K562 (cell line): ENCODE results near the gene IGF2BP3. TPM values are rescaled to one million over a fixed set of nuclear protein-coding genes. Genes with fewer than 3 reads are reported as not detected.

Source experiments
- ATAC-seq: fragments of 200-7000 bp; cut with Tn5 transposase; 3 replicates; pipeline ENCODE4 v1.9.1; 2020; ENCODE audit warnings: moderate library complexity
- BruUV-seq: library from RNA; stranded (reverse); fragments of 400-500 nt; replicated peaks from 2 replicates; lab custom pipeline; 2021; lab: Mats Ljungman, UMichigan
- CTCF ChIA-PET: fragments of 300-600 bp; formaldehyde crosslinking; extraction: SDS; loops from one replicate; lab custom pipeline; 2021; ENCODE audit warnings: low intra/inter-chr PET ratio; lab: Yijun Ruan, JAX
- POLR2A ChIA-PET: fragments of 300-600, 350-650 bp; sonication (Branson Sonifier 250); formaldehyde crosslinking; extraction: SDS; loops from one replicate; lab custom pipeline; 2021; ENCODE audit warnings: antibody characterized with exemption, inconsistent platforms; lab: Yijun Ruan, JAX
- DNase-seq, 4 experiments: peaks; one replicate each; pipeline versions ENCODE4 v3.0.0 to v3.0.0-alpha.2; 2011 to 2018; ENCODE audit warnings: low spot score in 3 of 4, mixed read lengths in 3 of 4; ENCODE audit errors: extremely low read depth in 1 of 4
- FAIRE-seq: peaks from 2 replicates; lab custom pipeline; 2011; peaks lifted over from hg19 to GRCh38; lab: Jason Lieb, UNC
- H2AFZ ChIP-seq: 2 replicates; pipeline ENCODE4 v1.6.0; 2011; ENCODE audit warnings: low read depth, low read length, control low read depth, inconsistent platforms
- H3K27ac ChIP-seq: fragments of 200-600 bp; 3 replicates; pipeline ENCODE4 v1.8.0; 2011; ENCODE audit warnings: low read depth, mild to moderate bottlenecking, control low read depth, inconsistent platforms, low read length, moderate library complexity, mixed read lengths; ENCODE audit errors: extremely low read depth
- H3K27me3 ChIP-seq, 2 experiments: fragments of 300-600 bp in 1 of 2; 2 replicates in 1 of 2; 3 replicates in 1 of 2; pipeline versions ENCODE4 v1.6.0 to v1.8.0; 2011; ENCODE audit warnings: inconsistent platforms in 2 of 2, low read length in 2 of 2, mild to moderate bottlenecking in 1 of 2, mixed read lengths in 1 of 2, moderate library complexity in 1 of 2; ENCODE audit not compliant: control insufficient read depth in 2 of 2, insufficient read depth in 2 of 2
- H3K36me3 ChIP-seq: fragments of 300-600 bp; 3 replicates; pipeline ENCODE4 v1.8.0; 2011; ENCODE audit warnings: mild to moderate bottlenecking, low read length, inconsistent platforms; ENCODE audit not compliant: control insufficient read depth, insufficient read depth
- H3K4me1 ChIP-seq, 2 experiments: fragments of 200-600 bp in 1 of 2; replicated peaks in 1 of 2; 2 replicates in 1 of 2; 3 replicates in 1 of 2; pipeline versions ENCODE4 v1.5.1 to v1.8.0; 2011; ENCODE audit warnings: inconsistent platforms in 2 of 2, low read length in 2 of 2, mild to moderate bottlenecking in 1 of 2, mixed read lengths in 1 of 2, moderate library complexity in 1 of 2; ENCODE audit not compliant: control insufficient read depth in 2 of 2, insufficient read depth in 2 of 2
- H3K4me2 ChIP-seq: 2 replicates; pipeline ENCODE4 v1.6.1; 2011; ENCODE audit warnings: low read length, control low read depth, inconsistent platforms, mixed read lengths; ENCODE audit not compliant: insufficient read depth
- H3K4me3 ChIP-seq: fragments of 200-600 bp; sonication (generic), shearing (Covaris generic); 2 replicates; pipeline ENCODE4 v1.5.1; 2016; ENCODE audit warnings: control low read depth, inconsistent platforms
- H3K79me2 ChIP-seq: fragments of 200-600 bp; 3 replicates; pipeline ENCODE4 v1.8.0; 2011; ENCODE audit warnings: low read length, inconsistent platforms; ENCODE audit not compliant: control insufficient read depth, insufficient read depth
- H3K9ac ChIP-seq, 2 experiments: 2 replicates each; pipeline versions ENCODE4 v1.6.0 to v1.6.1; 2011; ENCODE audit warnings: low read depth in 2 of 2, low read length in 2 of 2, control low read depth in 1 of 2, inconsistent platforms in 1 of 2, mild to moderate bottlenecking in 1 of 2, mixed read lengths in 1 of 2; ENCODE audit not compliant: insufficient read depth in 1 of 2
- H3K9me1 ChIP-seq: one replicate; pipeline ENCODE4 v1.6.0; 2011; ENCODE audit warnings: inconsistent platforms, mild to moderate bottlenecking, low read length, moderate library complexity; ENCODE audit not compliant: control insufficient read depth, insufficient read depth
- H3K9me3 ChIP-seq: replicated peaks from 2 replicates; pipeline ENCODE4 v1.5.1; 2011; ENCODE audit warnings: low read depth, low read length, inconsistent platforms; ENCODE audit not compliant: control insufficient read depth, insufficient read depth
- H4K20me1 ChIP-seq: replicated peaks from 2 replicates; pipeline ENCODE4 v1.6.1; 2011; ENCODE audit warnings: low read length, inconsistent platforms, mixed read lengths; ENCODE audit not compliant: control insufficient read depth, insufficient read depth
- CTCFL ChIP-seq: IDR thresholded peaks from 2 replicates; pipeline ENCODE4 v1.6.1; 2011; ENCODE audit warnings: borderline replicate concordance, low read depth, mild to moderate bottlenecking, moderate library complexity, low read length; ENCODE audit not compliant: insufficient read depth, poor library complexity, severe bottlenecking
- KDM1A ChIP-seq, 2 experiments: fragments of 450-650 bp; IDR thresholded peaks; 2 replicates each; pipeline ENCODE4 v1.6.1; 2016; ENCODE audit warnings: mild to moderate bottlenecking in 2 of 2
- ZBTB1 ChIP-seq: sonication (generic); formaldehyde crosslinking; IDR thresholded peaks from 2 replicates; pipeline ENCODE4 v1.8.1; 2023; ENCODE audit warnings: missing genetic modification reagents, low read depth, mild to moderate bottlenecking, borderline replicate concordance
- ZNF431 ChIP-seq: sonication (generic); formaldehyde crosslinking; IDR thresholded peaks from 2 replicates; pipeline ENCODE4 v1.8.0; 2022; ENCODE audit warnings: mild to moderate bottlenecking, missing genetic modification reagents
- ZNF77 ChIP-seq: fragments of 250-450 bp; sonication (Bioruptor Pico); IDR thresholded peaks from 2 replicates; pipeline ENCODE4 v1.5.0; 2020
- WGBS: fragments of 100-300 bp; shearing (Covaris generic); methylation state at CpG from one replicate; pipeline ENCODE4 v1.1.6; 2016; ENCODE audit warnings: low coverage, mixed read lengths; ENCODE audit not compliant: insufficient coverage; ENCODE audit errors: missing lambda C conversion rate; 5-methylcytosine and 5-hydroxymethylcytosine counted together
- in situ Hi-C: fragments of 300-500 bp; cut with MboI; formaldehyde crosslinking; loops from 4 replicates; pipeline ENCODE4 v1.15.0; 2018; ENCODE audit warnings: inconsistent platforms, mixed read lengths
- intact Hi-C: fragments of 100-400 bp; cut with micrococcal nuclease; formaldehyde crosslinking; loops from 2 replicates; pipeline ENCODE4 v1.14.2; 2022
- polyA plus RNA-seq, 8 experiments: library from polyadenylated mRNA; depleted of rRNA in 4 of 8; stranded (reverse) in 5 of 8; unstranded in 3 of 8; fragments of >200 nt; fragmentation: Nextera tagmentation in 2 of 8; fragmentation: Illumina TruSeq in 1 of 8; extraction: Ambion mirVana in 2 of 8; extraction: Trizol in 1 of 8; gene quantifications; 2 replicates each; pipeline versions ENCODE4 v1.2.1 to v1.2.3, GENCODE V29; 2011 to 2014; ENCODE audit warnings: inconsistent platforms in 1 of 8, missing spikeins in 1 of 8
- total RNA-seq, 7 experiments: library from RNA; depleted of rRNA in 6 of 7; stranded (reverse); fragments of >200 nt in 6 of 7; fragmentation: Illumina TruSeq in 2 of 7; extraction: Trizol in 2 of 7; gene quantifications; 2 replicates each; pipeline versions ENCODE4 v1.2.1 to v1.2.3, GENCODE V29; 2011 to 2021; ENCODE audit warnings: low replicate concordance in 1 of 7

The IGF2BP3 gene
- total and polyA plus RNA-seq, 9 of the 15 experiments (the other 6 are each of a cell fraction or from before 2014, with no cell fraction given) = 8.4 to 88.1 (median 61.2) TPM

- in situ Hi-C loops = no loop called here
- H3K4me3 ChIP-seq = peak overlapping the region; percentile 66; the same call in 1 of the 2 replicates
- ATAC-seq = no peak
- peak overlapping the region in 1 of 2 experiments; percentile 98; a peak in 2 of 4 replicates for H3K9ac ChIP-seq
- TF ChIP-seq ZNF431 = no peak
- TF ChIP-seq CTCFL = no peak
- TF ChIP-seq ZNF77 (CRISPR knock-in tag) = no peak
- TF ChIP-seq ZBTB1 (CRISPR knock-in tag) = no peak
- TF ChIP-seq KDM1A (IDR thresholded peaks at IDR 0.05) = peak; percentile 72 to 84
- CTCF ChIA-PET = no interaction called here
- H3K4me1 ChIP-seq = peaks cover 2 to 9% of the 10 kb centered on the region in 2 experiments; a peak in 2 of 5 replicates
- peak overlapping the region; percentile 73 for H3K4me2 ChIP-seq
- H3K27me3 ChIP-seq = no peaks in the 10 kb centered on the region
- H3K79me2 ChIP-seq = peaks cover 66% of the 10 kb centered on the region
- H3K27ac ChIP-seq = no peak overlapping the region
- intact Hi-C loops = no loop called here
- no peaks in the 10 kb centered on the region for H3K9me3 ChIP-seq
- POLR2A ChIA-PET = interaction anchor here (0.6 to 0.9 kb wide), 4 partner anchors 13 to 348 kb away, joined by 3 to 6 read pairs (median 3); partner anchors contain the start of gene CCDC126
- WGBS = 76% methylated on average over 1 of the region's 1 CpG
- 0 out of 3 replicates have a peak, but pooled peaks cover 2% of the 10 kb centered on the region for H3K36me3 ChIP-seq
- no peak overlapping the region for H2AFZ ChIP-seq
- no TSS peak for BruUV-seq
- H3K9me1 ChIP-seq = no peaks in the 10 kb centered on the region
- FAIRE-seq = no peak
- no peak for DNase-seq
- no peaks in the 10 kb centered on the region for H4K20me1 ChIP-seq
Measured at GRCh38 chr7:23477157-23477499, 6.8 kb upstream of the IGF2BP3 start.
